K562 (cell line): ENCODE results near the gene AGPAT2. TPM values are rescaled to one million over a fixed set of nuclear protein-coding genes. Genes with fewer than 3 reads are reported as not detected.

Experiments
- AFF1 ChIP-seq, 2 experiments: fragments of 450-650 bp; IDR thresholded peaks; 2 replicates each; pipeline ENCODE4 v1.6.1; 2018; ENCODE audit warnings: mild to moderate bottlenecking in 2 of 2, low read depth in 1 of 2; ENCODE audit not compliant: partially characterized antibody in 2 of 2
- CGGBP1 ChIP-seq: fragments of 250-450 bp; sonication (Bioruptor Pico); IDR thresholded peaks from 2 replicates; pipeline ENCODE4 v1.9.0; 2021; ENCODE audit warnings: mild to moderate bottlenecking
- ETV5 ChIP-seq: sonication (generic); formaldehyde crosslinking; IDR thresholded peaks from 2 replicates; pipeline ENCODE4 v1.4.0; 2020; ENCODE audit warnings: low read depth, mild to moderate bottlenecking, missing genetic modification reagents
- FOXJ2 ChIP-seq: fragments of 200-800 bp; sonication (Bioruptor generic); IDR thresholded peaks from 2 replicates; pipeline ENCODE4 v1.6.1; 2016; ENCODE audit warnings: missing genetic modification characterization, missing compliant biosample characterization
- MAFK ChIP-seq: IDR thresholded peaks from 2 replicates; pipeline ENCODE4 v1.6.1; 2011; ENCODE audit warnings: low read length, improper control_type of control experiment
- MTA3 ChIP-seq: fragments of 450-650 bp; formaldehyde crosslinking; IDR thresholded peaks from 2 replicates; pipeline ENCODE4 v1.6.1; 2017; ENCODE audit warnings: mild to moderate bottlenecking, borderline replicate concordance
- POU5F1 ChIP-seq: fragments of 150-350 bp; IDR thresholded peaks from 2 replicates; pipeline ENCODE4 v1.6.1; 2014; ENCODE audit warnings: borderline replicate concordance, low read length, low read depth, mild to moderate bottlenecking; ENCODE audit not compliant: partially characterized antibody
- PTBP1 ChIP-seq: fragments of 200-400 bp; formaldehyde crosslinking; IDR thresholded peaks from 2 replicates; pipeline ENCODE4 v1.6.1; 2017; ENCODE audit warnings: low read depth, low read length
- TSC22D4 ChIP-seq: fragments of 450-650 bp; IDR thresholded peaks from 2 replicates; pipeline ENCODE4 v1.6.1; 2016; ENCODE audit warnings: missing genetic modification characterization, missing biosample characterization, control low read depth
- ZNF551 ChIP-seq: fragments of 250-450 bp; sonication (Bioruptor Pico); IDR thresholded peaks from 2 replicates; pipeline ENCODE4 v1.5.0; 2021; ENCODE audit warnings: mild to moderate bottlenecking, moderate library complexity
- polyA plus RNA-seq, 8 experiments: library from polyadenylated mRNA; depleted of rRNA in 4 of 8; stranded (reverse) in 5 of 8; unstranded in 3 of 8; fragments of >200 nt; fragmentation: Nextera tagmentation in 2 of 8; fragmentation: Illumina TruSeq in 1 of 8; extraction: Ambion mirVana in 2 of 8; extraction: Trizol in 1 of 8; gene quantifications; 2 replicates each; pipeline versions ENCODE4 v1.2.1 to v1.2.3, GENCODE V29; 2011 to 2014; ENCODE audit warnings: inconsistent platforms in 1 of 8, missing spikeins in 1 of 8
- total RNA-seq, 7 experiments: library from RNA; depleted of rRNA in 6 of 7; stranded (reverse); fragments of >200 nt in 6 of 7; fragmentation: Illumina TruSeq in 2 of 7; extraction: Trizol in 2 of 7; gene quantifications; 2 replicates each; pipeline versions ENCODE4 v1.2.1 to v1.2.3, GENCODE V29; 2011 to 2021; ENCODE audit warnings: low replicate concordance in 1 of 7
- TF ChIP-seq, protein P1 (sequence below): sonication (generic); formaldehyde crosslinking; IDR thresholded peaks from 2 replicates; pipeline ENCODE4 v1.8.0; 2022; ENCODE audit warnings: mild to moderate bottlenecking, missing genetic modification reagents
- TF ChIP-seq, protein P2 (sequence below): fragments of 150-350 bp; IDR thresholded peaks from 2 replicates; pipeline ENCODE4 v1.6.1; 2014; ENCODE audit warnings: low read depth, mild to moderate bottlenecking, low read length, borderline replicate concordance
- TF ChIP-seq, protein P3 (sequence below): conservative IDR thresholded peaks from 2 replicates; pipeline ENCODE4 v1.6.1; 2011; ENCODE audit warnings: low read depth, mild to moderate bottlenecking, low read length; ENCODE audit not compliant: control insufficient read depth

Gene AGPAT2
- total and polyA plus RNA-seq, 9 of the 15 experiments (the other 6 are each of a cell fraction or from before 2014, with no cell fraction given): 0.13 to 54.5 (median 23.9) TPM

- TF ChIP-seq TSC22D4 (no peak), FOXJ2 (tag) (no peak), MAFK (no peak), MTA3 (no peak), PTBP1 (0 out of 2 replicates have a peak, but pooled peaks have one; percentile 12), ETV5 (no peak), POU5F1 (no peak), AFF1 (IDR thresholded peaks at IDR 0.05; ENCODE audit: low read depth in 1 of 2, partially characterized antibody in 2 of 2) (no peak), CGGBP1 (no peak), ZNF551 (CRISPR knock-in tag) (no peak)
- TF ChIP-seq, protein P1, sequence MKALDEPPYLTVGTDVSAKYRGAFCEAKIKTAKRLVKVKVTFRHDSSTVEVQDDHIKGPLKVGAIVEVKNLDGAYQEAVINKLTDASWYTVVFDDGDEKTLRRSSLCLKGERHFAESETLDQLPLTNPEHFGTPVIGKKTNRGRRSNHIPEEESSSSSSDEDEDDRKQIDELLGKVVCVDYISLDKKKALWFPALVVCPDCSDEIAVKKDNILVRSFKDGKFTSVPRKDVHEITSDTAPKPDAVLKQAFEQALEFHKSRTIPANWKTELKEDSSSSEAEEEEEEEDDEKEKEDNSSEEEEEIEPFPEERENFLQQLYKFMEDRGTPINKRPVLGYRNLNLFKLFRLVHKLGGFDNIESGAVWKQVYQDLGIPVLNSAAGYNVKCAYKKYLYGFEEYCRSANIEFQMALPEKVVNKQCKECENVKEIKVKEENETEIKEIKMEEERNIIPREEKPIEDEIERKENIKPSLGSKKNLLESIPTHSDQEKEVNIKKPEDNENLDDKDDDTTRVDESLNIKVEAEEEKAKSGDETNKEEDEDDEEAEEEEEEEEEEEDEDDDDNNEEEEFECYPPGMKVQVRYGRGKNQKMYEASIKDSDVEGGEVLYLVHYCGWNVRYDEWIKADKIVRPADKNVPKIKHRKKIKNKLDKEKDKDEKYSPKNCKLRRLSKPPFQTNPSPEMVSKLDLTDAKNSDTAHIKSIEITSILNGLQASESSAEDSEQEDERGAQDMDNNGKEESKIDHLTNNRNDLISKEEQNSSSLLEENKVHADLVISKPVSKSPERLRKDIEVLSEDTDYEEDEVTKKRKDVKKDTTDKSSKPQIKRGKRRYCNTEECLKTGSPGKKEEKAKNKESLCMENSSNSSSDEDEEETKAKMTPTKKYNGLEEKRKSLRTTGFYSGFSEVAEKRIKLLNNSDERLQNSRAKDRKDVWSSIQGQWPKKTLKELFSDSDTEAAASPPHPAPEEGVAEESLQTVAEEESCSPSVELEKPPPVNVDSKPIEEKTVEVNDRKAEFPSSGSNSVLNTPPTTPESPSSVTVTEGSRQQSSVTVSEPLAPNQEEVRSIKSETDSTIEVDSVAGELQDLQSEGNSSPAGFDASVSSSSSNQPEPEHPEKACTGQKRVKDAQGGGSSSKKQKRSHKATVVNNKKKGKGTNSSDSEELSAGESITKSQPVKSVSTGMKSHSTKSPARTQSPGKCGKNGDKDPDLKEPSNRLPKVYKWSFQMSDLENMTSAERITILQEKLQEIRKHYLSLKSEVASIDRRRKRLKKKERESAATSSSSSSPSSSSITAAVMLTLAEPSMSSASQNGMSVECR (CRISPR knock-in tag): 0 out of 2 replicates have a peak, but pooled peaks have one; percentile 42
- TF ChIP-seq, protein P2, sequence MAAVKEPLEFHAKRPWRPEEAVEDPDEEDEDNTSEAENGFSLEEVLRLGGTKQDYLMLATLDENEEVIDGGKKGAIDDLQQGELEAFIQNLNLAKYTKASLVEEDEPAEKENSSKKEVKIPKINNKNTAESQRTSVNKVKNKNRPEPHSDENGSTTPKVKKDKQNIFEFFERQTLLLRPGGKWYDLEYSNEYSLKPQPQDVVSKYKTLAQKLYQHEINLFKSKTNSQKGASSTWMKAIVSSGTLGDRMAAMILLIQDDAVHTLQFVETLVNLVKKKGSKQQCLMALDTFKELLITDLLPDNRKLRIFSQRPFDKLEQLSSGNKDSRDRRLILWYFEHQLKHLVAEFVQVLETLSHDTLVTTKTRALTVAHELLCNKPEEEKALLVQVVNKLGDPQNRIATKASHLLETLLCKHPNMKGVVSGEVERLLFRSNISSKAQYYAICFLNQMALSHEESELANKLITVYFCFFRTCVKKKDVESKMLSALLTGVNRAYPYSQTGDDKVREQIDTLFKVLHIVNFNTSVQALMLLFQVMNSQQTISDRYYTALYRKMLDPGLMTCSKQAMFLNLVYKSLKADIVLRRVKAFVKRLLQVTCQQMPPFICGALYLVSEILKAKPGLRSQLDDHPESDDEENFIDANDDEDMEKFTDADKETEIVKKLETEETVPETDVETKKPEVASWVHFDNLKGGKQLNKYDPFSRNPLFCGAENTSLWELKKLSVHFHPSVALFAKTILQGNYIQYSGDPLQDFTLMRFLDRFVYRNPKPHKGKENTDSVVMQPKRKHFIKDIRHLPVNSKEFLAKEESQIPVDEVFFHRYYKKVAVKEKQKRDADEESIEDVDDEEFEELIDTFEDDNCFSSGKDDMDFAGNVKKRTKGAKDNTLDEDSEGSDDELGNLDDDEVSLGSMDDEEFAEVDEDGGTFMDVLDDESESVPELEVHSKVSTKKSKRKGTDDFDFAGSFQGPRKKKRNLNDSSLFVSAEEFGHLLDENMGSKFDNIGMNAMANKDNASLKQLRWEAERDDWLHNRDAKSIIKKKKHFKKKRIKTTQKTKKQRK: no peak
- TF ChIP-seq, protein P3, sequence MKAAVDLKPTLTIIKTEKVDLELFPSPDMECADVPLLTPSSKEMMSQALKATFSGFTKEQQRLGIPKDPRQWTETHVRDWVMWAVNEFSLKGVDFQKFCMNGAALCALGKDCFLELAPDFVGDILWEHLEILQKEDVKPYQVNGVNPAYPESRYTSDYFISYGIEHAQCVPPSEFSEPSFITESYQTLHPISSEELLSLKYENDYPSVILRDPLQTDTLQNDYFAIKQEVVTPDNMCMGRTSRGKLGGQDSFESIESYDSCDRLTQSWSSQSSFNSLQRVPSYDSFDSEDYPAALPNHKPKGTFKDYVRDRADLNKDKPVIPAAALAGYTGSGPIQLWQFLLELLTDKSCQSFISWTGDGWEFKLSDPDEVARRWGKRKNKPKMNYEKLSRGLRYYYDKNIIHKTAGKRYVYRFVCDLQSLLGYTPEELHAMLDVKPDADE: 0 out of 2 replicates have a peak, but pooled peaks have one; percentile 4
Measured at GRCh38 chr9:136723362-136723976, 36.2 kb upstream of the AGPAT2 start (continued).
